Activated CD4-positive, alpha-beta T cell treated with anti-CD3 and anti-CD28 coated beads, Interleukin-2, Interleukin-6, amounts not matched to agents 100 ng/mL and 50 ng/mL, durations not matched to agents 16 hours and 8 hours (primary cell): Measurements from ENCODE around the gene RALGAPA1.
A peak's percentile ranks its signal among the peaks of the same experiment; 100 is the strongest.
"Not testable (repeated sequence)": the region's sequence is repeated elsewhere in the genome, so short reads cannot be mapped to it uniquely, and the experiment has no call there.

ENCODE experiments used
- DNase-seq: peaks from one replicate; pipeline ENCODE4 v3.0.0-alpha.2; 2020

The RALGAPA1 gene

DNA sequence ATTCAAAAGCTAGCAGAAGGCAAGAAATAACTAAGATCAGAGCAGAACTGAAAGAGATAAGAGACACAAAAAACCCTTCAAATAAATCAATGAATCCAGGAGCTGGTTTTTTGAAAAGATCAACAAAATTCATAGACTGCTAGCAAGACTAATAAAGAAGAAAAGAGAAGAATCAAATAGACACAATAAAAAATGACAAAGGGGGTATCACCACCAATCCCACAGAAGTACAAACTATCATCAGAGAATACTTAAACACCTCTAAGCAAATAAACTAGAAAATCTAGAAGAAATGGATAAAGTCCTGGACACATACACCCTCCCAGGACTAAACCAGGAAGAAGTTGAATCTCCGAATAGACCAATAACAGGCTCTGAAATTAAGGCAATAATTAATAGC, 189.6 kb downstream of the RALGAPA1 start:
- DNase-seq, result not testable (repeated sequence)

DNA sequence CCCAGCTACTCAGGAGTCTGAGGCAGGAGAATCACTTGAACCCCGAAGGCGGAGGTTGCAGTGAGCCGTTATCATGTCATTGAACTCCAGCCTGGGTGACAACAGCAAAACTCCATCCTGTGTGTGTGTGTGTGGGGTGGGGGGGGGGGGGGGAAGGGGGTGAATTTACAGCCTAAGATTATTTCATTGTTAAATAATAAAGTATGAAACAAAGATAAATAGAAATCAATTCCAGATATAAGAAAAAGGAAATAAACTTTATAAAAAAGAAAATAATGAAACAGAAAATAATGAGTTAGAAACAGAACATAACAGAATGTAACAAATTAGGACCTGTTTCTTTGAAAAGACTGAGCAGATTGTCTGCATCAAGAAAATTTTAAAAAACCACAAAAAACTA, 191.6 kb downstream of the RALGAPA1 start:
- no peak for DNase-seq

- no peak for DNase-seq
These were observed 201.7 kb downstream of the RALGAPA1 start for GRCh38 chr14:35607380-35607779.

DNA sequence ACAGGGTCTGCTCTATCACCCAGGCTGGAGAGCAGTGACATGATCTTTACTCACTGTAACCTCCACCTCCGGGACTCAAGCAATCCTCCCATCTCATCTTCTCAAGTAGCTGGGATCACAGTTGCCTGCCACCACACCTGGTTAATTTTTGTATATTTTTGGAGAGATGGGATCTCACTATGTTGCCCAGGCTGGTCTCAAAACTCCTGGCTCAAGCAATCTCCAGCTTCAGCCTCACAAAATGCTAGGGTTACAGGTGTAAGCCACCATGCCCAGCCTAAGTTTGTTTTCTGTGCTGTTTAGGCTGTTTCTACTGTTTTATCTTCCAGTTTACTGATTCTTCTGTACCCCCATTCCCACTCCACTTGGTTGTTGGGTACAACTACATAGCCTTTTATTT, 208.8 kb downstream of the RALGAPA1 start:
- no peak for DNase-seq

DNA sequence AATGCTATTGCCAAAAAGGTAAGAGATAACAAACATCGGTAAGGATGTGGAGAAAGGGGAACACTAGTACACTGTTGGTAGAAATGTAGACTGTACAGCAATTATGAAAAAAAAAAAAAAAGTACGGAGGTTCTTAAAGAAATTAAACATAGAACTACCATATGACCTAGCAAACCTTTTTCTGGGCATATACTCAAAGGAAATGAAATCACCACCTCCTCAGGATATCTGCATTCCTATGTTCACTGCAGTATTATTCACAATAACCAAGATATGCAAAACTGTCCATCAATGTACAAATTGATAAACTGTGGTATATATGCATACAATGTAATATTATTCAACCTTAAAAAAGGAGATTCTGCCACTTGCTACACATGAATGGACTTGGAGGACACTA, 214.5 kb downstream of the RALGAPA1 start:
- no peak for DNase-seq

GRCh38 chr14:35587373-35587772, 221.7 kb downstream of the RALGAPA1 start:
- DNase-seq, result not testable (repeated sequence)

DNA sequence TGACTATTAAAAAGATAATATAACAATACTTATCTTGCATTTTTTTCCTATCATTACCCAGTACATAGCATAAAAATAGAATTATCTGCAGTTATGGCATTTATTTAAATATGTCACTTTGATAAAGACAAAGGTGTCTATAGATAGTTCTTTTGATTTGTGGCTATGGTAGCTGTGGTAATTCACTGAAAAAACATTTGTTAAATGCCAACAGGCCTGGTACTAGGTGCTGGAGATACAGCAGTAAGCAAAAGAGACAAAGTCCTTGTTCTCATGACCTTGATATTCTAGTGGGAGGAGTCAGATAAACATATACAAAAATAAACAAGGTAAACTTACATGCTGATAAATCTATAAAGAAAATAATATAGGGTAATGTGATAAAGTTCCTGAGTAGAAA, 230.5 kb downstream of the RALGAPA1 start:
- no peak for DNase-seq

DNA sequence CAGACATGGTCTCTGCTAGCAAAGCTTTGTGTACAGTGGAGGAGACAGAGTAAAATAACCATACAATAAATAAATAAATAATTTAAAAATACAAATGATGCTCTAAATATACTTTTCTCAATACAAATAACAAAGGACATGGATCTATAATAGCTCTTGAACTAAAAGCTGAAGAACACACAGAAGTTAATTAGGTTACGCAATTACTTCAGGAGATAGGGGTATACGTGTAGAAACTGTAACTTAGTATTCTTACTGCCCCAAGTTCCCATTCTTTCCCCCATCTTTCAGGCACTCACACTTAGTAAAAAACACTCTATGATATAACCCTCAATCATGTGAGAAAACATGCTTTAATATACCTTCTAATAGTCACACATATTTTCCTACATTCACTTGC, 231.0 kb downstream of the RALGAPA1 start:
- DNase-seq, result no peak

DNA sequence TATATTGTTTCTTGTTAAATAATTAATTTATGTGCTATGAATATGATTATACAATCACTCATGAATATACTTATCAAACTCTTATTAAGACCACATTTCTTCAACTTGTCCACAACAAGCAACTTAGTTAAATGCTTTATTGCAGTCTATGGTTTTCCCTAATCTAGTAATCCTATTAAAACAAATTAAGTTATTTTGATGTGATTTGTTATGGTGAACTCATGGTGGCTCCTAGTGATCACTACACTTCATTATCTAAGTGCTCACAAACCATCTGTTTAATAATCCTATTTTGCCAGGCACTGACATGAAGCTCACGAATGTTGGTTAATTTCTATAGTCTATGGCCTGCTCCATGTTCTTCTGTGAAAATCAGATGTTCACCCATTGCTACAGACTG, 232.2 kb downstream of the RALGAPA1 start:
- no peak for DNase-seq

- no peak for DNase-seq
These were observed 232.8 kb downstream of the RALGAPA1 start for GRCh38 chr14:35576260-35576659.

DNA sequence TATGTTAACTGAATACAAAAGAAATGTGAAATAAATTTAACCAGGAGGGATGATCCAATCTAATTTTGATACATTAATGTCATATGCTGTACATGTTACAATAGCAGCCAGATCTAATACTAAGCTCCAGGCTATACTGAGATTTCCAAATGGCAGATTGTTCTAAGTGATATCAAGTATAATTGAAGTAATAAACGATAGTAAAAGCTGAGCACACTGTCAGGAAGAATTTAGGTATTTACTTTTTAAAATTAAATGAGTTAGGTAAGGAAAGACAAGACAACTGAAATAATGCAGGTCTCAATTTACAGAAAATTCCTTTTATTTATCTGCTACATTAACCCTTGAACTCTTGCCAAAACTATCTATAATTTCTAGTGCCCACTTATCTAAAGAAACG, 235.2 kb downstream of the RALGAPA1 start:
- DNase-seq, result no peak

GRCh38 chr14:35571598-35571997, 237.5 kb downstream of the RALGAPA1 start:
- no peak for DNase-seq

- no peak for DNase-seq
These were observed 243.1 kb downstream of the RALGAPA1 start for GRCh38 chr14:35565871-35566464.

- no peak for DNase-seq
These were observed 250.4 kb downstream of the RALGAPA1 start for GRCh38 chr14:35558680-35559079.

DNA sequence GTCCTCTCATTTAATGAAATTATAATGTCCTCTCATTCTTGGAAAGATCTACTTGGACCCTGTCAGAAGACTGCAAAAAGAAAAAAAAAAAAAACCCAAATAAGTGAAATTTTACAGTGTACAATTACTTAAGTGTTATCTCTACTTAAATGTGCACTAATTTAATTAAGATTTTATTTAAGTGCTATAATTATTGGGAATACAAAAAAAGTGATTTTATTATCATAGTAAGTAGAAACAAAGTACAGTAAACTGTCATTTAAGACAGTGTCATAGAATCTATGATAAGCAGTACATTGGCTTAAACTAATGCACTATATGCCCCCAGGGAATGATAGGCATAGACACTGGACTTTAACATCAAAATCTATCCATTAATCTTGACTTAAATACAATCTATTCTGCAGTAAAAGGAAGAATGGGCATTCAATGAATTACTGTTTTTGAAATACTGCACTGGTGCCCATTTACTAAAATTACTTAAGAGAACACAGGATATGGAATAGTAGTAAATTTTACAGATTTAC, 251.8 kb downstream of the RALGAPA1 start:
- no peak for DNase-seq

DNA sequence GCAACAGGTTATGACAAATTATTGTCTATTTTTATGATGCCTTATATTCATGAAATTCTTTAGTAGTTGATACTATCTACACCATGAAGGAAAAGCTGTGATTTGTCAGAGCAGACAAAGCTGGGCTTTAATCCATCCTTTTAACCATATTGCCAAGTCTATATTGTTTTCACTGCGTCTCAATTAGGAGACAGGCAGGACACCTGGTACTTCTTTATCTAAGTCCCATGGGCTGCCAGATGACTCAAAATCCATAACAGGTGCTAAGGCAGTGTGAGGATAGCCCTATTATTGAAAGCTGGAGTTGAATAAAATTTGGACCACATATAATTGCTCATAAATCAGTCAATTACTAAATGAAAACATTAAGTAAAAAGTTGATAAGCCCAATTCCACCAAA, 252.5 kb downstream of the RALGAPA1 start:
- DNase-seq, result no peak

DNA sequence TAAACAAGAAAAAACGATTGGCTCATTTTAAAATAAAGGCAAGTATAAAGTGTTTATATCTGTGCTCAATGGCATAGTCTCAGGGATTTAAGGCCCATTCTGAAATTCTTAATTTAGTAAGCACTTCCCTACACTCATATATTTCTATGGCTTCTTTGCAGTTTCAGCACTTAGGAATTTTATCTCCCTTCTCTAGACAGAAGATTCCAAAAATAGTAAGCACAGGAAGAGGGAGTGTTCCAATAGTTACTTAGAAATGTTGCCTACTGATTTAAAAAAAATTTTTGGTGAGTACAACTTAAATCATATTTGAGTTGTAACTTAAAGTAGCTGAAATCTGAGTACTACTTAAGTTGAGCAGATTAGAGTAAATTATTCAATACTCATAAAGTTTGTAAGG, 255.3 kb downstream of the RALGAPA1 start:
- DNase-seq, result no peak

DNA sequence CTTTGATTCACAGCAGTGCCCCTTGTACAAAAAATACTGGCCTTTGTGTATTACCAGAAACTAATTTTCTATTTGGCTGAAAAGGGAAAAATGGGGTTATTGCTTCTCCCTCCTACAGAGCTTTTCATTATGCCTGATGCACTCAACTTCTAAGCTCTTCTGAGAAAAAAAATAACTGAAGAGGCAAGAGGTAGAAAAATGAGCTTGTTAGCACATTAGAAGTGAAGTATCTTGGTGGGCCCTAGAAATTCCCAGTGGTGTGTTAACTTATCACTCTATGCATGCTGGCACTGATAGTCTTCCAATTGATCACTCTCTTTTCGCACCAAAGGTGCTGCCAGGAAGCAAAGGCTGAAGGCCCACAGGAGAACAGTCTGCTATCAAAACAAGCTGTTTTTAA, 258.0 kb downstream of the RALGAPA1 start:
- no peak for DNase-seq

- DNase-seq, result no peak
These were observed 259.5 kb downstream of the RALGAPA1 start for GRCh38 chr14:35549551-35549950.

- no peak for DNase-seq
These were observed 266.1 kb downstream of the RALGAPA1 start for GRCh38 chr14:35543006-35543405.

GRCh38 chr14:35539969-35540368, 269.1 kb downstream of the RALGAPA1 start:
- DNase-seq, result no peak

DNA sequence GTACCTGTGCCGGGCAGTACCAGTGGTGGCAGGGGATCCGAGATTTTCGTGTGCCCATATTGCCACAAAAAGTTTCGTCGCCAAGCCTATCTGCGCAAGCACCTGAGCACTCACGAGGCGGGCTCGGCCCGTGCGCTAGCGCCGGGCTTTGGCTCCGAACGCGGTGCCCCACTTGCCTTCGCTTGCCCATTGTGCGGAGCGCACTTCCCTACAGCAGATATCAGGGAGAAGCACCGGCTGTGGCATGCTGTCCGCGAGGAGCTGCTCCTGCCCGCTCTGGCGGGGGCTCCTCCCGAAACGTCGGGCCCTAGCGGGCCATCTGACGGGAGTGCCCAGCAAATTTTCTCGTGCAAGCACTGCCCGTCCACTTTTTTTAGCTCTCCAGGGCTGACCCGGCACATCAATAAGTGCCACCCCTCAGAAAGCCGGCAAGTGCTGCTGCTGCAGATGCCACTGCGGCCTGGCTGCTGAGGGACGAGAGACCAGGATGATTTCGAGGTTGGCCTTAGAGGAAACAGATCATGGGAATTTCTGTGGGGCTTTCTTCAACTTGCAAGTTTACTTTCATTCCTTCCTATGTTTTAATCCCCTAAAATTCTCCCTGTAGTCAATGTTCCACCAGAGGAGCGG, 273.5 kb downstream of the RALGAPA1 start:
- no peak for DNase-seq

- DNase-seq, result peak; percentile 64
These were observed 274.1 kb downstream of the RALGAPA1 start for GRCh38 chr14:35534873-35535482.

DNA sequence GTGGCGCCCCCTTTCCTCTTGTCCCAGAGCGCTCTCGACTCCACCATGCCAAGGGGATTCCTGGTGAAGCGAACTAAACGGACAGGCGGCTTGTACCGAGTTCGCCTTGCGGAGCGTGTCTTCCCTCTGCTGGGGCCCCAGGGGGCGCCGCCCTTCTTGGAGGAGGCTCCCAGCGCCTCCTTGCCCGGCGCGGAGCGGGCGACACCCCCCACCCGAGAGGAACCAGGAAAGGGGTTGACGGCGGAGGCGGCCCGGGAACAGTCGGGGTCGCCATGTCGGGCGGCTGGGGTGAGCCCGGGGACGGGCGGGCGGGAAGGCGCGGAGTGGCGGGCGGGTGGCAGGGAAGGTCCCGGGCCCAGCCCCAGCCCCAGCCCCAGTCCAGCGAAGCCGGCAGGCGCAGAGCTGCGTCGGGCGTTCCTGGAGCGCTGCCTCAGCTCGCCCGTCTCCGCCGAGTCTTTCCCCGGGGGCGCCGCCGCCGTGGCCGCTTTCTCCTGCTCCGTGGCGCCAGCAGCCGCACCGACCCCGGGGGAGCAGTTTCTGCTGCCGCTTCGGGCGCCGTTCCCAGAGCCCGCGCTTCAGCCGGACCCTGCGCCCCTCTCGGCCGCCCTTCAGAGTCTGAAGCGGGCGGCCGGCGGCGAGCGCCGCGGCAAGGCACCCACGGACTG, 274.8 kb downstream of the RALGAPA1 start:
- DNase-seq, result no peak
